Measurements from ENCODE around the gene OXT.
A peak's percentile ranks its signal among the peaks of the same experiment; 100 is the strongest.
"Not testable (repeated sequence)": the region's sequence is repeated elsewhere in the genome, so short reads cannot be mapped to it uniquely, and the experiment has no call there.

Gene OXT

GRCh38 chr20:3071610-3072529 lies at the start of gene OXT:
OXT (plus strand) TSS chr20:3071620; CDS start chr20:3071656, 36 bp downstream.
- DNase-seq (ENCODE audit: low spot score), result peak; percentile 74

GRCh38 chr20:3021777-3022176 lies 49.6 kb upstream of the OXT start:
- no peak for DNase-seq (ENCODE audit: low spot score)

DNA sequence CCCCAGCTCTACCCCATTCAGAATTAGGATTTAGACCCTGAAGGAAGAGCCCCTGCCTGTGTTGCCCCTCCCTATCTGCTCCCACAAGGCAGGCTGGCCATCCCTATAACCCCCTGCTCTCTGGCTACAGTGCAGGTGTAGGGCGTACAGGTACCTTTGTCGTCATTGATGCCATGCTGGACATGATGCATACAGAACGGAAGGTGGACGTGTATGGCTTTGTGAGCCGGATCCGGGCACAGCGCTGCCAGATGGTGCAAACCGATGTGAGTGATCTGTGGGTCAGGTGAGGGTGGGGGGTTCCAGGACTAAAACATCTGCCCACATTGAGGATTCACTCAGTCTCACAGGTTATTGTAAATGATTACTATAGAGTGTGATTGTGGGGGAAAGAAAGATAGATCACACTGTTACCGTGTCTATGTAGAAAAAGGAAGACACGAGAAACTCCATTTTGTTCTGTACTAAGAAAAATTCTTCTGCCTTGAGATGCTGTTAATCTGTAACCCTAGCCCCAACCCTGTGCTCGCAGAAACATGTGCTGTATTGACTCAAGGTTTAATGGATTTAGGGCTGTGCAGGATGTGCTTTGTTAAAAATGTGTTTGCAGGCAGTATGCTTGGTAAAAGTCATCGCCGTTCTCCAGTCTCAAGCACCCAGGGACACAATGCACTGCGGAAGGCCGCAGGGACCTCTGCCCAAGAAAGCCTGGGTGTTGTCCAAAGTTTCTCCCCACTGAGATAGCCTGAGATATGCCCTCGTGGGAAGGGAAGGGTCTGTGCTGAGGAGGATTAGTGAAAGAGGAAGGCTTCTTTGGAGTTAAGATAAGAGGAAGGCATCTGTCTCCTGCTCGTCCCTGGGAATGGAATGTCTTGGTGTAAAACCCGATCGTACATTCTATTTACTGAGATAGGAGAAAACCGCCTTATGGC lies 48.6 kb upstream of the OXT start:
- not testable (repeated sequence) for DNase-seq (ENCODE audit: low spot score)

DNA sequence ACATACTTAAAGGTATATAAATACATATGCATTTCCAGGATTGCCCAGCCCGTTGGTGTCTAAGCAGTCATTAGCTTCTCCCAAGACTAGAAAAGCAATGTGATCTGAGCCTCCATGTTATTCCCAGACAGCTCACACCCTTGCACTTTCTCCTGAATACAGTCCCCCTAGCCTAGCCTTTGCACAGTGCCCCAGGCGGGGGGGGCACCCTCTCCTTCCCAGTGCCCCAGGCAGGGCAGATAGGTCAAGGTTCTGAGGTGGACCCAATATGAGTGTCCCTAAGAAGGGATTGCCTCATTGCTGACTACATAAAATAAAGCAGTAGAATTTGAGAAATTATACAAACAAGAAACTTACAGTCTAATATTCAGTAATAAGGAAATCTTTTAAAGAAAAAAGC lies 43.4 kb upstream of the OXT start:
- no peak for DNase-seq (ENCODE audit: low spot score)

DNA sequence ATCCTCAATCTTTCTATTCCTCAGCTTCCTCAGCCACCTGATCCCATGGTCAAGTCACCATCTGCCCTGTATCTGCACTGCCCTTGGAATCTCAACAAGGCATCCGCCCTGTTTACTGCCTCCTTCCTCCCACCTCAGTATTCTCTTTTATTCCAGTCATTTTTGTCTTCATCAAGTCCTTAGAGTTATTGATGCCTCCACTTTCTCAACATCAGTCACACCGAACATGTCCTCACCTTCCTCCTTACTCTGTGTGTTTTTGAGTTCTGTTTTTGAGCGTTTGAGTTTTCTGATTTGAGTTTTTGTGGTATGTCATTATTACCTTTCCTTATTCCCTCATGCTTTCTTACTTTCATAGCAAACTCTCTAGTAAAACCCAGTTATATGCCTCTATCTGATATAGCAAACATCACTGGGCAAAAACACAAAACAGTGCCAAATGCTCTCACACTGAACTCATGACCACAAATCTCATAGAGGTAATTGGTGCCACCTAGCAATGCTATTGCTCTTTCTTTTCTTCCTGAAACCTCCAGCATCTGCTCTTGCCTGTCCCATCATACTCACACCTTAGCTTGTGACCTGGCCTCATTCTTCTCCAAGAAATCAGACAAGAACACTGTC lies 39.8 kb upstream of the OXT start:
- no peak for DNase-seq (ENCODE audit: low spot score)

DNA sequence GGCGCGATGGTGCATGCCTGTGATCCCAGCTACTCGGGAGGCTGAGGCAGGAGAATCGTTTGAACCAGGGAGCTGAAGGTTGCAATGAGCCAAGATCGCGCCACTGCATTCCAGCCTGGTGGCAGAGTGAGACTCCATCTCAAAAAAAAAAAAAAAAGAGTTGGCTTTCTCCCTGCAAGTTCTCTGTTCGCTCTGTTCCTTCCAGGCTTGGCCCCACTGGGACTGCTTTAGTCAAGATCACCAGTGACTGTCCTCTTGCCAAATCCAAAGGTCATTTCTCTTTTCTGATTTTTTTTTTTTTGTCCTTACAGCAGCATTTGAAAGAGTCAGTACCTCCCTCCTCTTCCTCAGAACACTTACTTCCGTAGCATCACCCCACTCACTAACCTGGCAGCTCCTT lies 38.8 kb upstream of the OXT start:
- no peak for DNase-seq (ENCODE audit: low spot score)

DNA sequence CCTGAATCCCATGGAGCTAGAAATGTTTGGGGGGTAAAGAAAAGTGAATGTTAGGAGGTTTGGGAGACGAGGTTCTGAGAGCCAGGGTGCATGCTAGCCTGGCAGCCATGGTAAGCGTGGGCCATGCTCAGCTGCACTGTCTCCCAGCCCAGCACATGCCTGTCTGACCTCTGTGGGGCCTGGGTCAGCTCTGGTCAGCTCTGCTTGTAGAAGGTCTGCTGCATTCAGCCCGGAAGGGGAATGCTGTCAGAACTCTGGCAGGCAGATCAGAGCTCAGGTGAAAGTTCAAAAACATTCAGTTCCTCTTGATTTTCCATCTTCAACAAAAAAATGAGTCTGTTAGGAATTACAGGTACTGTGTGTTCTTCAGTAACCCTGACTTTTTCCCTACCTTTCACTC lies 33.8 kb upstream of the OXT start:
- no peak for DNase-seq (ENCODE audit: low spot score)

DNA sequence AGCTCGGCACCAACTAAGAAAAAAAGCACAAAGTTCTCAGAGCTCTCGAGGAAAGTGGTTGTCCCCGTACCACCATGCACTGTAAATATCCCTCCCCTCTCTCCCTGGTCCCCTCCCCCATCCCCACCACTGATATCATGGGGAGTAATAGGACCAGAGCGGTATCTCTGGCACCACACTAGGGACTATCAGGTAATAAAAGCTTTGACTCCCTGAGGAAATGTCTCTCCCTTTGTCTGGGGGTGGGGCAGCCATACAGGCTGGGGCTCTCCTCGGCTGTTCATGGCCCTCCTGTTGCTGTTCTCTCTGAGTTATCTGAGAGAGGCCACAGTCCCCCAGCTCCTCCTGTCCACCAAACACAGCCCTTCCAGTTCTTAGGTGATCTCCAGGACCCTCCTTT lies 33.0 kb upstream of the OXT start:
- no peak for DNase-seq (ENCODE audit: low spot score)

DNA sequence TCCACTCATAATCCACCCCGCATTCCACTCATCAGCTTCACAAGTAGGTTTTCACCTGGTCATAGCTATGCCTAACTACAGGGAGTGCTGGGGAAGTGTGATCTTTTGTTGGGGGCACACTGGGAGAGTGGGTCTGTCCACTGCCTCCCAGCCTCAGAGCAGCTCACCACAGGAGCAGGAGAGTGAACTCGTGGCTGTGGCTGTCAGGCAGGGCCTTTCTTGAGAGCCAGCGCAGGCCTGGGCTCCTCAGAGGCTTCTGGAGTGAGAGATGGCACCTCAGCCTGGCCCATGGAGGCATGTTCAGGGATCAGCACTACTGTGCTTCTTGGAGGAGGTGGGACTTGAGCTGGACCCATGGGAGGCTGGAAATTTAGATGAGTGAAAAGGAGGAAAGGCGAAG lies 32.0 kb upstream of the OXT start:
- no peak for DNase-seq (ENCODE audit: low spot score)

GRCh38 chr20:3040086-3040485 lies 31.3 kb upstream of the OXT start:
- DNase-seq (ENCODE audit: low spot score), result no peak

- no peak for DNase-seq (ENCODE audit: low spot score)
Measured at GRCh38 chr20:3041854-3042409, 29.5 kb upstream of the OXT start.

DNA sequence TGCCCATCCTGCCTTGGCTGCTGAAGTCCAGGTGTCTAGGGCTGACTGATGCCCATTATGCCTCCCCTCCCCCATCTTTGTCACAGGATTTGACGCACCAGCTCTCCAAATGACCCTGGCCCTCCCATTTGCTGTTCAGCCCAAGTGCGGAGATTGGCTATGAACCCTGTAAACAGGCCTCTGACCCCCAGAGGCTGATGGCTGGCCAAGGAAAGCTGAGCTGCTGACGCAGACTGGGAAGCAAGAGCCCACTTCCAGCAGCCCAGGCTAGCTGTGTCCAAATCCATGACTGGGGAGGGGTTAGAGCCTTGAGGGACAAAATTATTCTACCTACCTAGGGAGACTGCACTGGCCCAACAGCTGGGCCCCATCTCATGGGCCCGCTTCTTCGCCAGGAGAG lies 28.8 kb upstream of the OXT start:
- no peak for DNase-seq (ENCODE audit: low spot score)

- DNase-seq (ENCODE audit: low spot score), result no peak
Measured at GRCh38 chr20:3043322-3043721, 28.1 kb upstream of the OXT start, which contains the start of gene GNRH2. GNRH2 (plus strand) TSS chr20:3043622; CDS start chr20:3044415, 793 bp downstream.

GRCh38 chr20:3044336-3044965 lies 27.0 kb upstream of the OXT start:
- no peak for DNase-seq (ENCODE audit: low spot score)

GRCh38 chr20:3045042-3045815 lies 26.2 kb upstream of the OXT start:
- DNase-seq (ENCODE audit: low spot score), result peak; percentile 51

- DNase-seq (ENCODE audit: low spot score), result peak; percentile 76
Measured at GRCh38 chr20:3045816-3046676, 25.4 kb upstream of the OXT start, which contains the start of gene MRPS26. MRPS26 (plus strand) TSS chr20:3046052; CDS start chr20:3046069, 17 bp downstream.

DNA sequence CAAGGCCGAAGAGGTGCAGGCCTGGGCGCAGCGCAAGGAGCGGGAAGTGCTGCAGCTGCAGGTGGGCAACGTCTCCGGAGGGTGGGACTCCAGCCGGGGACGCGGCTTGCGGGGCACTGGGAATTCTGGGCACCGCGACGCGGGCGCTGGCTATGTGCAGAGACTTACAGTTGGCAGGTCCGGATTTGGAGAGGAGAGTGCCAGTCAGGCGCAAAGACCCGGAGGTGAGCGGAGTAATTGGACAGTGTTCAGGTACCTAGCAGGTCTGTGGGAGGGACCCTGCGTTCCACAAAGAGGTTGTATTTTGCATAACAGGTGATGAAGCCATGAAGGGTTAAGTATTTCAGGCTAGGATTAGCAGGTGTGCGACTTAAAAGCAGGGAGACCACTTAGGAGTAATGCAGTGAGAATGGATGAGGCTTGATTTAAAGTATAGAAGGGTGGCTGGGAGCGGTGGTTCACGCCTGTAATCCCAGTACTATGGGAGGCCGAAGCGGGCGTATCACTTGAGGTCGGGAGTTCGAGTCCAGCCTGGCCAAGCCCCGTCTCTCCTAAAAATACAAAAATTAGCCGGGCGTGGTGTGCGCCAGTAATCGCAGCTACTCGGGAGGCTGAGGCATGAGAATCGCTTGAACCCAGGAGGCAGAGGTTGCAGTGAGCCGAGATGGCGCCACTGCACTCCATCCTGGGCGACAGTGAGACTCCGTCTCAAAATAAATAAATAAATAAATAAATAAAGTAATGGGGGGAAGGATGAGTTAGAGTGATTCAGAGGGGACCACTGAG lies 24.6 kb upstream of the OXT start:
- DNase-seq (ENCODE audit: low spot score), result no peak

GRCh38 chr20:3047486-3048419 lies 23.7 kb upstream of the OXT start:
- DNase-seq (ENCODE audit: low spot score), result no peak

All from CD4-positive, alpha-beta T cell treated with Interleukin-15 for 4 hours (primary cell).